ENCODE data around the gene LDHB.
"Not testable (repeated sequence)": the region's sequence is repeated elsewhere in the genome, so short reads cannot be mapped to it uniquely, and the experiment has no call there.

LDHB gene

GRCh38 chr12:21675641-21676040 is 18.0 kb upstream of the LDHB start:
- TF ChIP-seq CTCF (IDR thresholded peaks at IDR 0.05) (no peak), ZFX (IDR thresholded peaks at IDR 0.05; ENCODE audit: borderline replicate concordance) (no peak)
- H3K27ac ChIP-seq: no peak overlapping the region

- no peak overlapping the region for H3K27ac ChIP-seq
- TF ChIP-seq CTCF (IDR thresholded peaks at IDR 0.05): no peak
Observed at GRCh38 chr12:21675096-21675495, 17.5 kb upstream of the LDHB start.

DNA sequence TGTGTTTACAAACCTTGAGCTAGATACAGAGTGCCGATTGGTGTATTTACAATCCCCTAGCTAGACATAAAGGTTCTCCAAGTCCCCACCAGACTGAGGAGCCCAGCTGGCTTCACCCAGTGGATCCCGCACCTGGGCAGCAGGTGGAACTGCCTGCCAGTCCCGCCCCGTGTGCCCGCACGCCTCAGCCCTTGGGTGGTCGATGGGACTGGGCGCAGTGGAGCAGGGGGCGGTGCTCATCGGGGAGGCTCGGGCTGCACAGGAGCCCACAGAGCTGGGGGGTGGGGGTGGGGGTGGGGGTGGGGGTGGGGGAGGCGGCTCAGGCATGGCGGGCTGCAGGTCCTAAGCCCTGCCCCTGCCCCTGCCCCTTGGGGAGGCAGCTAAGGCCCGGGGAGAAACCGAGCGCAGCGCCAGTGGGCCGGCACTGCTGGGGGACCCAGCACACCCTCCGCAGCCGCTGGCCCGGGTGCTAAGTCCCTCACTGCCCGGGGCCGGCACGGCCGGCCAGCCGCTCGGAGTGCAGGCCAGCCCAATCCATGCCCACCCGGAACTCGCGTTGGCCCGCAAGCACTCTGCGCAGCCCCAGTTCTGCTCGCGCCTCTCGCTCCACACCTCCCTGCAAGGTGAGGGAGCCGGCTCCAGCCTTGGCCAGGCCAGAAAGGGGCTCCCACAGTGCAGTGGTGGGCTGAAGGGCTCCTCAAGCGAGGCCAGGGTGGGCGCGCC is 16.3 kb upstream of the LDHB start:
- not testable (repeated sequence) for H3K27ac ChIP-seq

DNA sequence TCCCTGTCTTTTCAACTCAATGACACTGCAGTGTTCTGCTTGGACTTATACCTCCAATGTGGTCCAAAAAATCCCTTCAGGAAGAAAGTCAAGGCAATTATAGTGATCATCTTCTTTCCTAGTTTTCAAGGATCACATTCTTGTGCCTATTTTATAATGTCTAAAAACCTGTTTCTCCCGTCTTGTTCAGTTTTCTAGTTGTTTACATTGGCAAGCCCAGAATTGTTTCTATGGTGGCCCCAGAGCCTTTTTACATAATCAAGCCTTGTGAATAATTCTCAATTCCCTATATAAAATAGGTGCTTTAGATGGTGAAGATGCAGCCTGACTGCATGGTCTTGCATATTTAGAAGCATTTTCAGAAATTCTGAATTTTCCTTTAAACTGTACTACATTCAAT is 14.5 kb upstream of the LDHB start:
- H3K27ac ChIP-seq: no peak overlapping the region
- no peak for TF ChIP-seq ZFX (IDR thresholded peaks at IDR 0.05; ENCODE audit: borderline replicate concordance)
- TF ChIP-seq CTCF (IDR thresholded peaks at IDR 0.05): no peak

GRCh38 chr12:21666722-21667121 is 9.1 kb upstream of the LDHB start:
- TF ChIP-seq ZFX (IDR thresholded peaks at IDR 0.05; ENCODE audit: borderline replicate concordance): no peak
- no peak for TF ChIP-seq CTCF (IDR thresholded peaks at IDR 0.05)
- no peak overlapping the region for H3K27ac ChIP-seq

GRCh38 chr12:21665816-21666215 is 8.2 kb upstream of the LDHB start:
- TF ChIP-seq CTCF (IDR thresholded peaks at IDR 0.05) (no peak), ZFX (IDR thresholded peaks at IDR 0.05; ENCODE audit: borderline replicate concordance) (no peak)
- H3K27ac ChIP-seq: no peak overlapping the region

DNA sequence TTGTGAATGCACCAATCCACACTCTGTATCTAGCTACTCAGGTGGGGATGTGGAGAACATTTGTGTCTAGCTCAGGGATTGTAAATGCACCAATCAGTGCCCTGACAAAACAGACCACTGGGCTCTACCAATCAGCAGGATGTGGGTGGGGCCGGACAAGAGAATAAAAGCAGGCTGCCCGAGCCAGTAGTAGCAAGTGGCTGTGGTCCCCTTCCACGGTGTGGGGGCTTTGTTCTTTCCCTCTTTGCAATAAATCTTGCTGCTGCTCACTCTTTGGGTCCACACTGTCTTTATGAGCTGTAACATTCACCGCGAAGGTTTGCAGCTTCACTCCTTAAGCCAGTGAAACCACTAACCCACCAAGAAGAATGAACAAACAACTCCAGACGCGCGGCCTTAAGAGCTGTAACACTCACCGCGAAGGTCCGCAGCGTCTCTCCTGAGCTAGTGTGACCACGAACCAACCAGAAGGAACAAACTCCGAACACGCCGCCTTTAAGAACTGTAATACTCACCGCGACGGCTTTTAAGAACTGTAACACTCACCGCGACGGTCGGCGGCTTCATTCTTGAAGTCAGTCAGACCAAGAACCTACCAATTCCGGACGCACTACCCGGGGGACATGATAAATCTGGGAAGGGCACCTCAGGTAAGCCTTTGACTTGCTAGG is 4.6 kb upstream of the LDHB start:
- H3K27ac ChIP-seq: no peak overlapping the region
- TF ChIP-seq CTCF (IDR thresholded peaks at IDR 0.05): no peak
- TF ChIP-seq ZFX (IDR thresholded peaks at IDR 0.05; ENCODE audit: borderline replicate concordance): no peak

GRCh38 chr12:21661396-21662093 is 3.9 kb upstream of the LDHB start:
- not testable (repeated sequence) for H3K27ac ChIP-seq

All from 22Rv1 (cell line).